ENCODE results near the gene KPTN. TPM values are rescaled to one million over a fixed set of nuclear protein-coding genes. Genes with fewer than 3 reads are reported as not detected.

The KPTN gene
- total and polyA plus RNA-seq, 2 of the 13 experiments (the other 11 are each of a cell fraction or from before 2014, with no cell fraction given) = 9.1 to 13.3 TPM

DNA sequence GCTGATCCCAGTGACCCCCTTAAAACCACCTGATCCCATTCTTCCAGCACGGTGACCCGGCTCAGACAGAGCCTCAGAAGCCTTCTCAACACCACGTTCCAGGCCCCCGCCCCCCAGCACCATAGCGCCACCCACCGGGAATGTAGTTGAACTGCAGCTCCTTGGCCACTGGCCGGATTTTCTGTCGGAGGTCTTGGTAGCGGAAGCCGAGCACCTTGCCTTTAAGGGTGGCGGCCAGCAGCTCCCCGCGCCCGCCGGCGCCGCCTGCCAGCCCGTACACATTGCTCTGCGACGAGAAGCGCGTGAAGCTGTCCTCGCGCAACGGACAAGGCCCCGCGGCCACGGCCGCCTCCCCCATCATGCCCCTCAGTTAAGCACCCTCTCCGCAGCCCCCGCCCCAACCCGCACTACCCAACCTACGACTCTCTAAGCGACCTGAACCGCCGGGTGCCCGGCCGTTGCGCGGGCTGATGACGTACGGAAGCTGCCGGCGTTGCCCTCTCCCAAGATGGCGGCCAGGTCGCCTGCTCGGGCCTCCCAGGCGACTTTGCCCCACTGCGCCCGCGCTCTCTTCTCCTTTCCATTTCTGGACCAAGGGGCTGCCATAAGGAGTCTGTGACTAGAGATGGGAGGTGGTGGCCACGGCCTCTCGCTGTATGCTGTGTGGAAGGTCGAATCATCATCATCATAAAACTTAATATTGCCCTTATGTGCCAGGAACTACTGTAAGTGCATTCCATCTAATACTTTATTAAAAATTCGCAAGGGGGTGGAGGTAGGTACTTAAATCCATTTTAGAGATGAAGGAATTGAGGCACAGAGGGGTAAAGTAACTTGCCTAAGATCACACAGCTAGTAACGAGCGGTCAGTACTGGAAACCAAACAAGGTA lies at the start of gene KPTN (continued):
- TF ChIP-seq, protein P1, sequence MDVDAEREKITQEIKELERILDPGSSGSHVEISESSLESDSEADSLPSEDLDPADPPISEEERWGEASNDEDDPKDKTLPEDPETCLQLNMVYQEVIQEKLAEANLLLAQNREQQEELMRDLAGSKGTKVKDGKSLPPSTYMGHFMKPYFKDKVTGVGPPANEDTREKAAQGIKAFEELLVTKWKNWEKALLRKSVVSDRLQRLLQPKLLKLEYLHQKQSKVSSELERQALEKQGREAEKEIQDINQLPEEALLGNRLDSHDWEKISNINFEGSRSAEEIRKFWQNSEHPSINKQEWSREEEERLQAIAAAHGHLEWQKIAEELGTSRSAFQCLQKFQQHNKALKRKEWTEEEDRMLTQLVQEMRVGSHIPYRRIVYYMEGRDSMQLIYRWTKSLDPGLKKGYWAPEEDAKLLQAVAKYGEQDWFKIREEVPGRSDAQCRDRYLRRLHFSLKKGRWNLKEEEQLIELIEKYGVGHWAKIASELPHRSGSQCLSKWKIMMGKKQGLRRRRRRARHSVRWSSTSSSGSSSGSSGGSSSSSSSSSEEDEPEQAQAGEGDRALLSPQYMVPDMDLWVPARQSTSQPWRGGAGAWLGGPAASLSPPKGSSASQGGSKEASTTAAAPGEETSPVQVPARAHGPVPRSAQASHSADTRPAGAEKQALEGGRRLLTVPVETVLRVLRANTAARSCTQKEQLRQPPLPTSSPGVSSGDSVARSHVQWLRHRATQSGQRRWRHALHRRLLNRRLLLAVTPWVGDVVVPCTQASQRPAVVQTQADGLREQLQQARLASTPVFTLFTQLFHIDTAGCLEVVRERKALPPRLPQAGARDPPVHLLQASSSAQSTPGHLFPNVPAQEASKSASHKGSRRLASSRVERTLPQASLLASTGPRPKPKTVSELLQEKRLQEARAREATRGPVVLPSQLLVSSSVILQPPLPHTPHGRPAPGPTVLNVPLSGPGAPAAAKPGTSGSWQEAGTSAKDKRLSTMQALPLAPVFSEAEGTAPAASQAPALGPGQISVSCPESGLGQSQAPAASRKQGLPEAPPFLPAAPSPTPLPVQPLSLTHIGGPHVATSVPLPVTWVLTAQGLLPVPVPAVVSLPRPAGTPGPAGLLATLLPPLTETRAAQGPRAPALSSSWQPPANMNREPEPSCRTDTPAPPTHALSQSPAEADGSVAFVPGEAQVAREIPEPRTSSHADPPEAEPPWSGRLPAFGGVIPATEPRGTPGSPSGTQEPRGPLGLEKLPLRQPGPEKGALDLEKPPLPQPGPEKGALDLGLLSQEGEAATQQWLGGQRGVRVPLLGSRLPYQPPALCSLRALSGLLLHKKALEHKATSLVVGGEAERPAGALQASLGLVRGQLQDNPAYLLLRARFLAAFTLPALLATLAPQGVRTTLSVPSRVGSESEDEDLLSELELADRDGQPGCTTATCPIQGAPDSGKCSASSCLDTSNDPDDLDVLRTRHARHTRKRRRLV (CRISPR knock-in tag; IDR thresholded peaks at IDR 0.05) = peak; percentile 71; the same call in 1 of the 2 replicates
- TF ChIP-seq ZNF160 (CRISPR knock-in tag; IDR thresholded peaks at IDR 0.05) = 0 out of 2 replicates have a peak, but pooled peaks have one; percentile 59
- TF ChIP-seq, protein P2, sequence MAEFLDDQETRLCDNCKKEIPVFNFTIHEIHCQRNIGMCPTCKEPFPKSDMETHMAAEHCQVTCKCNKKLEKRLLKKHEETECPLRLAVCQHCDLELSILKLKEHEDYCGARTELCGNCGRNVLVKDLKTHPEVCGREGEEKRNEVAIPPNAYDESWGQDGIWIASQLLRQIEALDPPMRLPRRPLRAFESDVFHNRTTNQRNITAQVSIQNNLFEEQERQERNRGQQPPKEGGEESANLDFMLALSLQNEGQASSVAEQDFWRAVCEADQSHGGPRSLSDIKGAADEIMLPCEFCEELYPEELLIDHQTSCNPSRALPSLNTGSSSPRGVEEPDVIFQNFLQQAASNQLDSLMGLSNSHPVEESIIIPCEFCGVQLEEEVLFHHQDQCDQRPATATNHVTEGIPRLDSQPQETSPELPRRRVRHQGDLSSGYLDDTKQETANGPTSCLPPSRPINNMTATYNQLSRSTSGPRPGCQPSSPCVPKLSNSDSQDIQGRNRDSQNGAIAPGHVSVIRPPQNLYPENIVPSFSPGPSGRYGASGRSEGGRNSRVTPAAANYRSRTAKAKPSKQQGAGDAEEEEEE (CRISPR knock-in tag; IDR thresholded peaks at IDR 0.05; ENCODE audit: borderline replicate concordance) = no peak; the same call in 1 of the 2 replicates
- 0 out of 2 replicates have a peak, but pooled peaks have one; percentile 17 for TF ChIP-seq NFYC (CRISPR knock-in tag; IDR thresholded peaks at IDR 0.05)
- no peak for TF ChIP-seq FOXA3 (CRISPR knock-in tag; IDR thresholded peaks at IDR 0.05)
- TF ChIP-seq ZSCAN12 (CRISPR knock-in tag; IDR thresholded peaks at IDR 0.05) = peak; percentile 41; the same call in 1 of the 2 replicates
- TF ChIP-seq, protein P3, sequence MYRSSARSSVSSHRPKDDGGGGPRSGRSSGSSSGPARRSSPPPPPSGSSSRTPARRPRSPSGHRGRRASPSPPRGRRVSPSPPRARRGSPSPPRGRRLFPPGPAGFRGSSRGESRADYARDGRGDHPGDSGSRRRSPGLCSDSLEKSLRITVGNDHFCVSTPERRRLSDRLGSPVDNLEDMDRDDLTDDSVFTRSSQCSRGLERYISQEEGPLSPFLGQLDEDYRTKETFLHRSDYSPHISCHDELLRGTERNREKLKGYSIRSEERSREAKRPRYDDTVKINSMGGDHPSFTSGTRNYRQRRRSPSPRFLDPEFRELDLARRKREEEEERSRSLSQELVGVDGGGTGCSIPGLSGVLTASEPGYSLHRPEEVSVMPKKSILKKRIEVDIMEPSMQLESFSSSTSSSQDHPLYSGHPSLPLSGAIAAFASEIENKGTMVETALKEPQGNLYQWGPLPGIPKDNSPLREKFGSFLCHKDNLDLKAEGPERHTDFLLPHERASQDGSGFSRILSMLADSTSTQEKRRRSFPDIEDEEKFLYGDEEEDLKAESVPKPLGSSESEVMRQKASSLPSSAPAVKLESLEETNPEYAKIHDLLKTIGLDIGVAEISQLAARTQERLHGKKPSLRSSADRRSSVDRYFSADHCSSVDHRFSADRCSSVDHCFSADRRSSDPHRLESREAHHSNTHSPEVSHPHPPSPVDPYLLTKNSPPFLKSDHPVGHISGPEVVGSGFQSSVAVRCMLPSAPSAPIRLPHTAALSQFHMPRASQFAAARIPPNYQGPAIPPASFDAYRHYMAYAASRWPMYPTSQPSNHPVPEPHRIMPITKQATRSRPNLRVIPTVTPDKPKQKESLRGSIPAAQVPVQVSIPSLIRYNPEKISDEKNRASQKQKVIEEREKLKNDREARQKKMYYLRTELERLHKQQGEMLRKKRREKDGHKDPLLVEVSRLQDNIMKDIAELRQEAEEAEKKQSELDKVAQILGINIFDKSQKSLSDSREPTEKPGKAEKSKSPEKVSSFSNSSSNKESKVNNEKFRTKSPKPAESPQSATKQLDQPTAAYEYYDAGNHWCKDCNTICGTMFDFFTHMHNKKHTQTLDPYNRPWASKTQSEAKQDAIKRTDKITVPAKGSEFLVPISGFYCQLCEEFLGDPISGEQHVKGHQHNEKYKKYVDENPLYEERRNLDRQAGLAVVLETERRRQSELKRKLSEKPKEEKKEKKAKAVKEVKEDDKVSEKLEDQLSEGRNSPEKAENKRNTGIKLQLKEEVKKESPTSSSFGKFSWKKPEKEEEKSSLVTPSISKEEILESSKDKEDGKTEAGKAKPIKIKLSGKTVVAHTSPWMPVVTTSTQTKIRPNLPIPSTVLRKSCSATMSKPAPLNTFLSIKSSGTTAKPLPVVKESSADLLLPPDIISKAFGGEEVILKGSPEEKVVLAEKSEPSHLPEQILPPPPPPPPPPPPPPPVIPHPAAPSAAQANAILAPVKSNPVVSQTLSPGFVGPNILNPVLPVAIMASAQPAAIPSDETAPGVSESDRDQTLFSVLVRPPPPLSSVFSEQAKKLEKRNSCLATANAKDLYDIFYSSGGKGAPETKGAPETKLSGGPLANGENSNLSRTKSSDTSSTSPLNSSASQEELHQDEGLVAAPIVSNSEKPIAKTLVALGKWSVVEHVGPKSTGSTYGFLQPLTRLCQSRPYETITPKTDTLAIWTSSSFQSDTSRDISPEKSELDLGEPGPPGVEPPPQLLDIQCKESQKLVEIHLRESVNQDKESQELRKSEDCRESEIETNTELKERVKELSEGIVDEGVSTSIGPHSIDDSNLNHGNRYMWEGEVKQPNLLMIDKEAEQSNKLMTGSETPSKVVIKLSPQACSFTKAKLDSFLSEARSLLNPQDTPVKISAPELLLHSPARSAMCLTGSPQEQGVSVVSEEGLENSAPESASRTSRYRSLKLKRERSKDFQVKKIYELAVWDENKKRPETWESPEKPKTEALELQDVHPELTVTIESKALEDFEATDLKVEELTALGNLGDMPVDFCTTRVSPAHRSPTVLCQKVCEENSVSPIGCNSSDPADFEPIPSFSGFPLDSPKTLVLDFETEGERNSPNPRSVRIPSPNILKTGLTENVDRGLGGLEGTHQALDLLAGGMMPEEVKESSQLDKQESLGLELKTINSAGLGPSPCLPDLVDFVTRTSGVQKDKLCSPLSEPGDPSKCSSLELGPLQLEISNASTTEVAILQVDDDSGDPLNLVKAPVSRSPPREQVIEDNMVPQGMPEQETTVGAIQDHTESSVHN (CRISPR knock-in tag; IDR thresholded peaks at IDR 0.05) = no peak
- peak; percentile 64 for TF ChIP-seq ATF7-NPFF (CRISPR knock-in tag; IDR thresholded peaks at IDR 0.05; ENCODE audit: low read depth)
- TF ChIP-seq THAP11 (CRISPR knock-in tag; IDR thresholded peaks at IDR 0.05) = peak; percentile 89
- peak; percentile 60 for TF ChIP-seq ZNF883 (CRISPR knock-in tag; IDR thresholded peaks at IDR 0.05; ENCODE audit: not compliant biosample characterization)
- TF ChIP-seq PRMT3 (CRISPR knock-in tag; IDR thresholded peaks at IDR 0.05; ENCODE audit: borderline replicate concordance, low read depth) = no peak
